SK-N-SH (cell line): ENCODE data around the gene EPHA6. TPM values are rescaled to one million over a fixed set of nuclear protein-coding genes. Genes with fewer than 3 reads are reported as not detected.

Experiments
- CTCF ChIA-PET: fragments of 300-600, 350-600 bp; formaldehyde crosslinking; extraction: SDS; loops from one replicate; lab custom pipeline; 2021; lab: Yijun Ruan, JAX
- POLR2A ChIA-PET: fragments of 350-600 bp; sonication (Branson Sonifier 250); formaldehyde crosslinking; extraction: SDS; loops from one replicate; lab custom pipeline; 2020; ENCODE audit warnings: antibody characterized with exemption, inconsistent platforms; lab: Yijun Ruan, JAX
- DNase-seq: peaks from one replicate; pipeline ENCODE4 v3.0.0; 2012
- H2AFZ ChIP-seq: fragments of 200-600 bp; sonication (generic); 2 replicates; pipeline ENCODE4 v1.8.1; 2016; ENCODE audit warnings: antibody characterized with exemption, mild to moderate bottlenecking, low read depth
- H3F3A ChIP-seq: fragments of 200-600 bp; sonication (generic); replicated peaks from 2 replicates; pipeline ENCODE3; 2016; ENCODE audit warnings: antibody characterized with exemption, mild to moderate bottlenecking; ENCODE audit not compliant: insufficient read depth
- H3K27ac ChIP-seq, 2 experiments: fragments of 200-500 bp in 1 of 2; fragments of 200-600 bp in 1 of 2; sonication (Bioruptor generic) in 1 of 2; sonication (generic), shearing (Covaris generic) in 1 of 2; 2 replicates each; pipeline versions ENCODE4 v1.5.1 to v1.6.1; 2014 to 2016; ENCODE audit warnings: low read depth in 2 of 2, inconsistent platforms in 1 of 2, low read length in 1 of 2, mild to moderate bottlenecking in 1 of 2, mixed read lengths in 1 of 2
- H3K27me3 ChIP-seq: fragments of 200-600 bp; sonication (generic), shearing (Covaris generic); 2 replicates; pipeline ENCODE4 v1.6.1; 2016; ENCODE audit warnings: mixed run types; ENCODE audit not compliant: insufficient read depth
- H3K36me3 ChIP-seq, 2 experiments: fragments of 200-500 bp in 1 of 2; fragments of 200-600 bp in 1 of 2; sonication (Bioruptor generic) in 1 of 2; sonication (generic) in 1 of 2; replicated peaks in 1 of 2; 2 replicates each; pipeline versions ENCODE3 to v1.5.1; 2014 to 2016; ENCODE audit warnings: low read length in 1 of 2, mild to moderate bottlenecking in 1 of 2; ENCODE audit not compliant: insufficient read depth in 2 of 2, control insufficient read depth in 1 of 2
- H3K4me1 ChIP-seq, 2 experiments: fragments of 200-500 bp in 1 of 2; fragments of 200-600 bp in 1 of 2; sonication (Bioruptor generic) in 1 of 2; sonication (generic), shearing (Covaris generic) in 1 of 2; 2 replicates each; pipeline versions ENCODE4 v1.5.1 to v1.6.1; 2014 to 2016; ENCODE audit warnings: low read depth in 1 of 2, low read length in 1 of 2, mixed run types in 1 of 2; ENCODE audit not compliant: insufficient read depth in 2 of 2, control insufficient read depth in 1 of 2
- H3K4me2 ChIP-seq: fragments of 200-600 bp; sonication (generic), shearing (Covaris generic); 2 replicates; pipeline ENCODE4 v1.6.1; 2017; ENCODE audit warnings: mixed run types
- H3K4me3 ChIP-seq, 2 experiments: fragments of 200-500 bp in 1 of 2; fragments of 200-600 bp in 1 of 2; sonication (Bioruptor generic) in 1 of 2; sonication (generic), shearing (Covaris generic) in 1 of 2; 2 replicates each; pipeline versions ENCODE4 v1.5.1 to v1.8.1; 2014 to 2016; ENCODE audit warnings: low read depth in 2 of 2, inconsistent platforms in 1 of 2, low read length in 1 of 2, mild to moderate bottlenecking in 1 of 2, mixed read lengths in 1 of 2, moderate library complexity in 1 of 2
- H3K79me2 ChIP-seq: fragments of 200-600 bp; sonication (generic); 2 replicates; pipeline ENCODE4 v1.8.1; 2017; ENCODE audit warnings: mild to moderate bottlenecking; ENCODE audit not compliant: insufficient read depth
- H3K9ac ChIP-seq: fragments of 200-600 bp; sonication (generic); 2 replicates; pipeline ENCODE4 v1.6.1; 2017; ENCODE audit warnings: mixed run types
- H3K9me2 ChIP-seq: fragments of 200-600 bp; sonication (generic); 2 replicates; pipeline ENCODE4 v1.6.1; 2017; ENCODE audit warnings: mixed run types
- H3K9me3 ChIP-seq: fragments of 200-600 bp; sonication (generic); 2 replicates; pipeline ENCODE4 v1.6.1; 2017; ENCODE audit warnings: mixed run types, mild to moderate bottlenecking, moderate library complexity
- H4K20me1 ChIP-seq: fragments of 200-600 bp; sonication (generic); 2 replicates; pipeline ENCODE4 v1.6.1; 2017; ENCODE audit warnings: mild to moderate bottlenecking, mixed run types; ENCODE audit not compliant: insufficient read depth
- ELF1 ChIP-seq: IDR thresholded peaks from 2 replicates; pipeline ENCODE4 v1.4.0; 2012
- EZH2phosphoT487 ChIP-seq: fragments of 200-600 bp; sonication (generic); IDR thresholded peaks from 2 replicates; pipeline ENCODE4 v1.6.1; 2017; ENCODE audit warnings: low read depth, mixed run types, mild to moderate bottlenecking, antibody characterized with exemption, moderate library complexity, borderline replicate concordance
- FOSL2 ChIP-seq: IDR thresholded peaks from 2 replicates; pipeline ENCODE4 v1.4.0; 2012; ENCODE audit warnings: low read depth, mild to moderate bottlenecking, moderate library complexity, borderline replicate concordance
- FOXM1 ChIP-seq: IDR thresholded peaks from 2 replicates; pipeline ENCODE4 v1.4.0; 2012; ENCODE audit warnings: low read depth, mild to moderate bottlenecking
- GATA2 ChIP-seq: sonication (generic); formaldehyde crosslinking; IDR thresholded peaks from 2 replicates; pipeline ENCODE4 v1.5.0; 2020; ENCODE audit warnings: mild to moderate bottlenecking, missing genetic modification reagents
- NFIC ChIP-seq: IDR thresholded peaks from 2 replicates; pipeline ENCODE4 v1.4.0; 2012; ENCODE audit warnings: borderline replicate concordance
- NRF1 ChIP-seq: IDR thresholded peaks from 2 replicates; pipeline ENCODE4 v1.6.1; 2012; ENCODE audit warnings: low read depth, mild to moderate bottlenecking, low read length
- POLR2AphosphoS5 ChIP-seq: IDR thresholded peaks from 2 replicates; pipeline ENCODE4 v1.6.1; 2012; ENCODE audit warnings: low read depth, low read length
- RAD21 ChIP-seq: IDR thresholded peaks from 2 replicates; pipeline ENCODE4 v1.6.1; 2012; ENCODE audit warnings: mild to moderate bottlenecking, low read length
- RFX5 ChIP-seq: IDR thresholded peaks from 2 replicates; pipeline ENCODE4 v1.6.1; 2012; ENCODE audit warnings: mild to moderate bottlenecking, improper control_type of control experiment, low read length
- RXRA ChIP-seq: IDR thresholded peaks from 2 replicates; pipeline ENCODE4 v1.4.0; 2012; ENCODE audit warnings: low read depth, mild to moderate bottlenecking, borderline replicate concordance
- SMC3 ChIP-seq: IDR thresholded peaks from 2 replicates; pipeline ENCODE4 v1.6.1; 2012; ENCODE audit warnings: low read depth, low read length, improper control_type of control experiment
- TAF1 ChIP-seq: IDR thresholded peaks from 2 replicates; pipeline ENCODE4 v1.6.1; 2012; ENCODE audit warnings: low read depth, mild to moderate bottlenecking, low read length, moderate library complexity, borderline replicate concordance
- USF2 ChIP-seq: fragments of 150-350 bp; IDR thresholded peaks from 2 replicates; pipeline ENCODE4 v1.6.1; 2017; ENCODE audit warnings: antibody characterized with exemption, low read length, low read depth, borderline replicate concordance
- YY1 ChIP-seq: IDR thresholded peaks from 2 replicates; pipeline ENCODE4 v1.4.0; 2012; ENCODE audit warnings: low read depth, mild to moderate bottlenecking
- ZBTB33 ChIP-seq: IDR thresholded peaks from 2 replicates; pipeline ENCODE4 v1.4.0; 2012; ENCODE audit warnings: low read depth, borderline replicate concordance
- WGBS: methylation state at CpG from one replicate; pipeline ENCODE4 v1.1.6; 2017; ENCODE audit warnings: low lambda C conversion rate; 5-methylcytosine and 5-hydroxymethylcytosine counted together
- polyA plus RNA-seq, 3 experiments: library from polyadenylated mRNA; depleted of rRNA; stranded (reverse); fragments of >200 nt; gene quantifications; 2 replicates each; pipeline ENCODE4 v1.2.3, GENCODE V29; 2012
- TF ChIP-seq, protein P1 (sequence below): IDR thresholded peaks from 2 replicates; pipeline ENCODE4 v1.4.0; 2012; ENCODE audit warnings: low read depth
- TF ChIP-seq, protein P2 (sequence below): IDR thresholded peaks from 2 replicates; pipeline ENCODE4 v1.4.0; 2012; ENCODE audit warnings: low read depth, borderline replicate concordance
- TF ChIP-seq, protein P3 (sequence below): IDR thresholded peaks from 2 replicates; pipeline ENCODE4 v1.6.1; 2012; ENCODE audit warnings: mild to moderate bottlenecking, low read depth, low read length, moderate library complexity
- TF ChIP-seq, protein P4 (sequence below): IDR thresholded peaks from 2 replicates; pipeline ENCODE4; 2012

The EPHA6 gene
- polyA plus RNA-seq, 1 of the 3 experiments (the other 2 are of a cell fraction) = not detected

GRCh38 chr3:97464035-97464434 lies 649.6 kb downstream of the EPHA6 start:
- no peaks in the 10 kb centered on the region for H3K9me2 ChIP-seq
- no peaks in the 10 kb centered on the region for H3K79me2 ChIP-seq
- H3K36me3 ChIP-seq = no peaks in the 10 kb centered on the region
- H3K9me3 ChIP-seq = no peaks in the 10 kb centered on the region
- H3K4me1 ChIP-seq = no peaks in the 10 kb centered on the region
- CTCF ChIA-PET = interaction anchor here (0.5 kb wide), 1 partner anchor 559 kb away, joined by 3 read pairs; no protein-coding TSS in a partner anchor
- POLR2A ChIA-PET = no interaction called here
- TF ChIP-seq RAD21 (no peak), EZH2phosphoT487 (no peak), SMC3 (no peak), TAF1 (no peak), NFIC (no peak), FOSL2 (no peak), NRF1 (no peak), POLR2AphosphoS5 (no peak), USF2 (no peak), YY1 (no peak), ELF1 (no peak)
- TF ChIP-seq, protein P1, sequence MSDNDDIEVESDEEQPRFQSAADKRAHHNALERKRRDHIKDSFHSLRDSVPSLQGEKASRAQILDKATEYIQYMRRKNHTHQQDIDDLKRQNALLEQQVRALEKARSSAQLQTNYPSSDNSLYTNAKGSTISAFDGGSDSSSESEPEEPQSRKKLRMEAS = no peak
- TF ChIP-seq, protein P2, sequence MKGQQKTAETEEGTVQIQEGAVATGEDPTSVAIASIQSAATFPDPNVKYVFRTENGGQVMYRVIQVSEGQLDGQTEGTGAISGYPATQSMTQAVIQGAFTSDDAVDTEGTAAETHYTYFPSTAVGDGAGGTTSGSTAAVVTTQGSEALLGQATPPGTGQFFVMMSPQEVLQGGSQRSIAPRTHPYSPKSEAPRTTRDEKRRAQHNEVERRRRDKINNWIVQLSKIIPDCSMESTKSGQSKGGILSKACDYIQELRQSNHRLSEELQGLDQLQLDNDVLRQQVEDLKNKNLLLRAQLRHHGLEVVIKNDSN = no peak
- no peak overlapping the region for H2AFZ ChIP-seq
- H3K27ac ChIP-seq = no peak overlapping the region
- H3K9ac ChIP-seq = no peak overlapping the region
- no peak for DNase-seq
- no peak overlapping the region for H3K4me2 ChIP-seq
- no peaks in the 10 kb centered on the region for H3K27me3 ChIP-seq
- no peaks in the 10 kb centered on the region for H3F3A ChIP-seq
- H4K20me1 ChIP-seq = no peaks in the 10 kb centered on the region
- WGBS = 31% methylated on average over 1 of the region's 1 CpG
- no peak overlapping the region for H3K4me3 ChIP-seq

- no peaks in the 10 kb centered on the region for H3K79me2 ChIP-seq
- no peak overlapping the region for H3K4me3 ChIP-seq
- H3K4me2 ChIP-seq = no peak overlapping the region
- H3K9ac ChIP-seq = no peak overlapping the region
- H3K4me1 ChIP-seq = no peaks in the 10 kb centered on the region
- H3K9me3 ChIP-seq = no peaks in the 10 kb centered on the region
- CTCF ChIA-PET = interaction anchor here (1.5 kb wide), 1 partner anchor 249 kb away, joined by 5 read pairs; no protein-coding TSS in a partner anchor
- H3K27ac ChIP-seq = no peak overlapping the region
- H2AFZ ChIP-seq = no peak overlapping the region
- H3F3A ChIP-seq = no peaks in the 10 kb centered on the region
- POLR2A ChIA-PET = no interaction called here
- no peaks in the 10 kb centered on the region for H3K9me2 ChIP-seq
- no peak for DNase-seq
- H3K36me3 ChIP-seq = no peaks in the 10 kb centered on the region
- WGBS = 12% methylated on average over 2 of the region's 2 CpGs
- H3K27me3 ChIP-seq = no peaks in the 10 kb centered on the region
- H4K20me1 ChIP-seq = no peaks in the 10 kb centered on the region
- TF ChIP-seq RAD21 (no peak), FOXM1 (no peak), ZBTB33 (no peak), TAF1 (no peak), NFIC (no peak), RFX5 (no peak), RXRA (no peak), SMC3 (no peak), GATA2 (CRISPR knock-in tag) (no peak), YY1 (no peak)
- TF ChIP-seq, protein P3, sequence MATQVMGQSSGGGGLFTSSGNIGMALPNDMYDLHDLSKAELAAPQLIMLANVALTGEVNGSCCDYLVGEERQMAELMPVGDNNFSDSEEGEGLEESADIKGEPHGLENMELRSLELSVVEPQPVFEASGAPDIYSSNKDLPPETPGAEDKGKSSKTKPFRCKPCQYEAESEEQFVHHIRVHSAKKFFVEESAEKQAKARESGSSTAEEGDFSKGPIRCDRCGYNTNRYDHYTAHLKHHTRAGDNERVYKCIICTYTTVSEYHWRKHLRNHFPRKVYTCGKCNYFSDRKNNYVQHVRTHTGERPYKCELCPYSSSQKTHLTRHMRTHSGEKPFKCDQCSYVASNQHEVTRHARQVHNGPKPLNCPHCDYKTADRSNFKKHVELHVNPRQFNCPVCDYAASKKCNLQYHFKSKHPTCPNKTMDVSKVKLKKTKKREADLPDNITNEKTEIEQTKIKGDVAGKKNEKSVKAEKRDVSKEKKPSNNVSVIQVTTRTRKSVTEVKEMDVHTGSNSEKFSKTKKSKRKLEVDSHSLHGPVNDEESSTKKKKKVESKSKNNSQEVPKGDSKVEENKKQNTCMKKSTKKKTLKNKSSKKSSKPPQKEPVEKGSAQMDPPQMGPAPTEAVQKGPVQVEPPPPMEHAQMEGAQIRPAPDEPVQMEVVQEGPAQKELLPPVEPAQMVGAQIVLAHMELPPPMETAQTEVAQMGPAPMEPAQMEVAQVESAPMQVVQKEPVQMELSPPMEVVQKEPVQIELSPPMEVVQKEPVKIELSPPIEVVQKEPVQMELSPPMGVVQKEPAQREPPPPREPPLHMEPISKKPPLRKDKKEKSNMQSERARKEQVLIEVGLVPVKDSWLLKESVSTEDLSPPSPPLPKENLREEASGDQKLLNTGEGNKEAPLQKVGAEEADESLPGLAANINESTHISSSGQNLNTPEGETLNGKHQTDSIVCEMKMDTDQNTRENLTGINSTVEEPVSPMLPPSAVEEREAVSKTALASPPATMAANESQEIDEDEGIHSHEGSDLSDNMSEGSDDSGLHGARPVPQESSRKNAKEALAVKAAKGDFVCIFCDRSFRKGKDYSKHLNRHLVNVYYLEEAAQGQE = no peak
- TF ChIP-seq, protein P4, sequence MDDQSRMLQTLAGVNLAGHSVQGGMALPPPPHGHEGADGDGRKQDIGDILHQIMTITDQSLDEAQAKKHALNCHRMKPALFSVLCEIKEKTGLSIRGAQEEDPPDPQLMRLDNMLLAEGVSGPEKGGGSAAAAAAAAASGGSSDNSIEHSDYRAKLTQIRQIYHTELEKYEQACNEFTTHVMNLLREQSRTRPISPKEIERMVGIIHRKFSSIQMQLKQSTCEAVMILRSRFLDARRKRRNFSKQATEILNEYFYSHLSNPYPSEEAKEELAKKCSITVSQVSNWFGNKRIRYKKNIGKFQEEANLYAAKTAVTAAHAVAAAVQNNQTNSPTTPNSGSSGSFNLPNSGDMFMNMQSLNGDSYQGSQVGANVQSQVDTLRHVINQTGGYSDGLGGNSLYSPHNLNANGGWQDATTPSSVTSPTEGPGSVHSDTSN = no peak
Measured at GRCh38 chr3:97470481-97470880, 656.1 kb downstream of the EPHA6 start.
